PC-9 (cell line): Measurements from ENCODE around the gene PLXND1. TPM values are rescaled to one million over a fixed set of nuclear protein-coding genes. Genes with fewer than 3 reads are reported as not detected.
"Not testable (repeated sequence)": the region's sequence is repeated elsewhere in the genome, so short reads cannot be mapped to it uniquely, and the experiment has no call there.

ENCODE experiments used
- BruUV-seq: library from RNA; stranded (reverse); fragments of 400-500 nt; replicated peaks from 2 replicates; lab custom pipeline; 2021; lab: Mats Ljungman, UMichigan
- CTCF ChIA-PET: fragments of 300-600 bp; sonication (Branson Sonifier 250); formaldehyde crosslinking; loops from one replicate; lab custom pipeline; 2022; ENCODE audit warnings: antibody characterized with exemption; lab: Charles Lee
- POLR2A ChIA-PET: fragments of 300-600 bp; sonication (Branson Sonifier 250); formaldehyde crosslinking; loops from one replicate; lab custom pipeline; 2022; ENCODE audit warnings: antibody characterized with exemption; ENCODE audit not compliant: unreplicated experiment; lab: Charles Lee
- DNase-seq, 2 experiments: peaks; one replicate each; pipeline versions ENCODE4 v3.0.0 to v3.0.0-alpha.2; 2015 to 2022; ENCODE audit warnings: mixed read lengths in 1 of 2
- H2AFZ ChIP-seq: fragments of 200-600 bp; sonication (generic); 2 replicates; pipeline ENCODE4 v1.8.1; 2017; ENCODE audit warnings: antibody characterized with exemption
- H3F3A ChIP-seq: fragments of 200-600 bp; sonication (generic); 2 replicates; pipeline ENCODE4 v1.8.1; 2017; ENCODE audit warnings: antibody characterized with exemption, mild to moderate bottlenecking, low read depth; ENCODE audit not compliant: insufficient read depth
- H3K27ac ChIP-seq: fragments of 200-600 bp; sonication (generic); 2 replicates; pipeline ENCODE4 v1.6.1; 2016; ENCODE audit warnings: mixed run types
- H3K27me3 ChIP-seq: fragments of 200-600 bp; sonication (generic); 2 replicates; pipeline ENCODE4 v1.6.1; 2016; ENCODE audit warnings: low read depth, mixed run types; ENCODE audit not compliant: insufficient read depth
- H3K36me3 ChIP-seq: fragments of 200-600 bp; sonication (generic); 2 replicates; pipeline ENCODE4 v1.6.1; 2016; ENCODE audit warnings: low read depth, mixed run types
- H3K4me1 ChIP-seq: fragments of 200-600 bp; sonication (generic); replicated peaks from 2 replicates; pipeline ENCODE4 v1.6.1; 2016; ENCODE audit warnings: mixed run types; ENCODE audit not compliant: insufficient read depth
- H3K4me2 ChIP-seq: fragments of 200-600 bp; sonication (generic); 2 replicates; pipeline ENCODE4 v1.6.1; 2017; ENCODE audit warnings: mixed run types
- H3K4me3 ChIP-seq: fragments of 200-600 bp; sonication (generic); 2 replicates; pipeline ENCODE4 v1.6.1; 2016; ENCODE audit warnings: mixed run types
- H3K79me2 ChIP-seq: fragments of 200-600 bp; sonication (generic); 2 replicates; pipeline ENCODE4 v1.6.1; 2017; ENCODE audit warnings: low read depth, mixed run types
- H3K9me2 ChIP-seq: fragments of 200-600 bp; sonication (generic); 2 replicates; pipeline ENCODE4 v1.8.1; 2017; ENCODE audit warnings: mild to moderate bottlenecking; ENCODE audit not compliant: insufficient read depth
- H3K9me3 ChIP-seq: fragments of 200-600 bp; sonication (generic); 2 replicates; pipeline ENCODE4 v1.8.1; 2016; ENCODE audit warnings: low read depth; ENCODE audit not compliant: insufficient read depth
- H4K20me1 ChIP-seq: fragments of 200-600 bp; sonication (generic); 2 replicates; pipeline ENCODE4 v1.8.1; 2017; ENCODE audit not compliant: insufficient read depth
- EZH2 ChIP-seq: fragments of 200-600 bp; sonication (generic); IDR thresholded peaks from 2 replicates; pipeline ENCODE4 v1.8.0; 2017; ENCODE audit warnings: antibody characterized with exemption, low read depth
- intact Hi-C: fragments of 100-400 bp; cut with micrococcal nuclease; formaldehyde crosslinking; loops from one replicate; pipeline ENCODE4 v1.10.0; 2022; ENCODE audit not compliant: unreplicated experiment
- total RNA-seq: library from RNA; stranded (reverse); gene quantifications from 2 replicates; pipeline ENCODE4 v1.2.3, GENCODE V29; 2021
- TF ChIP-seq, protein P1 (sequence below): fragments of 200-600 bp; sonication (generic); conservative IDR thresholded peaks from 2 replicates; pipeline ENCODE4 v1.6.1; 2017; ENCODE audit warnings: mixed run types, antibody characterized with exemption, mild to moderate bottlenecking, moderate library complexity

Gene PLXND1
- total RNA-seq, 1 experiment from 2014 or later, result 44.4 TPM

GRCh38 chr3:129518038-129518561 lies 88.4 kb downstream of the PLXND1 start:
- BruUV-seq, result no TSS peak
- H3K27ac ChIP-seq, result no peak overlapping the region
- intact Hi-C loops, result no loop called here
- no peaks in the 10 kb centered on the region for H3K9me3 ChIP-seq
- DNase-seq, result no peak
- no peaks in the 10 kb centered on the region for H3K36me3 ChIP-seq
- no peak overlapping the region for H3K4me2 ChIP-seq
- no peak for TF ChIP-seq EZH2
- TF ChIP-seq, protein P1, sequence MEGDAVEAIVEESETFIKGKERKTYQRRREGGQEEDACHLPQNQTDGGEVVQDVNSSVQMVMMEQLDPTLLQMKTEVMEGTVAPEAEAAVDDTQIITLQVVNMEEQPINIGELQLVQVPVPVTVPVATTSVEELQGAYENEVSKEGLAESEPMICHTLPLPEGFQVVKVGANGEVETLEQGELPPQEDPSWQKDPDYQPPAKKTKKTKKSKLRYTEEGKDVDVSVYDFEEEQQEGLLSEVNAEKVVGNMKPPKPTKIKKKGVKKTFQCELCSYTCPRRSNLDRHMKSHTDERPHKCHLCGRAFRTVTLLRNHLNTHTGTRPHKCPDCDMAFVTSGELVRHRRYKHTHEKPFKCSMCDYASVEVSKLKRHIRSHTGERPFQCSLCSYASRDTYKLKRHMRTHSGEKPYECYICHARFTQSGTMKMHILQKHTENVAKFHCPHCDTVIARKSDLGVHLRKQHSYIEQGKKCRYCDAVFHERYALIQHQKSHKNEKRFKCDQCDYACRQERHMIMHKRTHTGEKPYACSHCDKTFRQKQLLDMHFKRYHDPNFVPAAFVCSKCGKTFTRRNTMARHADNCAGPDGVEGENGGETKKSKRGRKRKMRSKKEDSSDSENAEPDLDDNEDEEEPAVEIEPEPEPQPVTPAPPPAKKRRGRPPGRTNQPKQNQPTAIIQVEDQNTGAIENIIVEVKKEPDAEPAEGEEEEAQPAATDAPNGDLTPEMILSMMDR, result no peak
- CTCF ChIA-PET, result no interaction called here
- no peaks in the 10 kb centered on the region for H3K79me2 ChIP-seq
- no peak overlapping the region for H3K4me3 ChIP-seq
- H3K4me1 ChIP-seq, result no peaks in the 10 kb centered on the region
- H3F3A ChIP-seq, result no peaks in the 10 kb centered on the region
- no peaks in the 10 kb centered on the region for H4K20me1 ChIP-seq
- POLR2A ChIA-PET, result no interaction called here
- no peak overlapping the region for H2AFZ ChIP-seq
- H3K9me2 ChIP-seq, result no peaks in the 10 kb centered on the region
- no peaks in the 10 kb centered on the region for H3K27me3 ChIP-seq

- Histone ChIP-seq H4K20me1 (no peaks in the 10 kb centered on the region), H3K36me3 (no peaks in the 10 kb centered on the region), H2AFZ (no peak overlapping the region), H3K9me3 (no peaks in the 10 kb centered on the region), H3K4me3 (no peak overlapping the region), H3K27me3 (no peaks in the 10 kb centered on the region), H3K4me1 (no peaks in the 10 kb centered on the region), H3K79me2 (no peaks in the 10 kb centered on the region), H3K9me2 (no peaks in the 10 kb centered on the region), H3K27ac (no peak overlapping the region), H3K4me2 (no peak overlapping the region), H3F3A (no peaks in the 10 kb centered on the region)
- intact Hi-C loops, result no loop called here
- POLR2A ChIA-PET, result no interaction called here
- no peak for TF ChIP-seq EZH2
- TF ChIP-seq, protein P1, result no peak
- CTCF ChIA-PET, result no interaction called here
- no TSS peak for BruUV-seq
- DNase-seq, result no peak
These were observed 89.0 kb downstream of the PLXND1 start for GRCh38 chr3:129517516-129517915.

- H4K20me1 ChIP-seq, H2AFZ ChIP-seq, H3K9me3 ChIP-seq, H3K4me3 ChIP-seq, H3K79me2 ChIP-seq, H3K9me2 ChIP-seq, H3K36me3 ChIP-seq, intact Hi-C loops, POLR2A ChIA-PET, H3K4me1 ChIP-seq, H3K4me2 ChIP-seq, BruUV-seq, H3K27ac ChIP-seq, H3F3A ChIP-seq, H3K27me3 ChIP-seq, CTCF ChIA-PET, DNase-seq: not testable (repeated sequence)
These were observed 90.5 kb downstream of the PLXND1 start for GRCh38 chr3:129515821-129516432.

- H3K79me2 ChIP-seq, H3K27me3 ChIP-seq, H2AFZ ChIP-seq, H3K36me3 ChIP-seq, BruUV-seq, H3K9me3 ChIP-seq, H3K27ac ChIP-seq, H3K4me2 ChIP-seq, H4K20me1 ChIP-seq, intact Hi-C loops, DNase-seq, POLR2A ChIA-PET, H3F3A ChIP-seq, H3K4me3 ChIP-seq, H3K9me2 ChIP-seq, H3K4me1 ChIP-seq, CTCF ChIA-PET: not testable (repeated sequence)
These were observed 91.2 kb downstream of the PLXND1 start for GRCh38 chr3:129515108-129515820.
